Brain microvascular endothelial cell (primary cell): Measurements from ENCODE around the gene TTF1.

Source experiments
- DNase-seq: peaks from one replicate; pipeline ENCODE4 v3.0.0-alpha.2; 2020
- H3K27ac ChIP-seq: fragments of 250-450 bp; sonication (Bioruptor Pico); 2 replicates; pipeline ENCODE4 v1.5.1; 2020; ENCODE audit warnings: mild to moderate bottlenecking, moderate library complexity
- H3K27me3 ChIP-seq: fragments of 250-450 bp; sonication (Bioruptor Pico); replicated peaks from 2 replicates; pipeline ENCODE4 v1.5.1; 2020; ENCODE audit warnings: mild to moderate bottlenecking
- H3K36me3 ChIP-seq: fragments of 250-450 bp; sonication (Bioruptor Pico); replicated peaks from 2 replicates; pipeline ENCODE4 v1.5.1; 2020; ENCODE audit warnings: mild to moderate bottlenecking
- H3K4me3 ChIP-seq: 2 replicates; pipeline ENCODE4 v1.5.1; 2011; ENCODE audit warnings: low read depth, mild to moderate bottlenecking, control low read depth, low read length, moderate library complexity
- in situ Hi-C: cut with HindIII; loops from 2 replicates; pipeline ENCODE4 v1.10.0; 2017; ENCODE audit warnings: low sequenced_read_pairs, low pct_ligation_motif_present
- TF ChIP-seq, protein P1 (sequence below): IDR thresholded peaks from 2 replicates; pipeline ENCODE4 v1.5.1; 2011; ENCODE audit warnings: low read depth, mild to moderate bottlenecking, moderate library complexity, low read length, control low read depth, inconsistent platforms; ENCODE audit errors: missing control alignments

Gene TTF1

DNA sequence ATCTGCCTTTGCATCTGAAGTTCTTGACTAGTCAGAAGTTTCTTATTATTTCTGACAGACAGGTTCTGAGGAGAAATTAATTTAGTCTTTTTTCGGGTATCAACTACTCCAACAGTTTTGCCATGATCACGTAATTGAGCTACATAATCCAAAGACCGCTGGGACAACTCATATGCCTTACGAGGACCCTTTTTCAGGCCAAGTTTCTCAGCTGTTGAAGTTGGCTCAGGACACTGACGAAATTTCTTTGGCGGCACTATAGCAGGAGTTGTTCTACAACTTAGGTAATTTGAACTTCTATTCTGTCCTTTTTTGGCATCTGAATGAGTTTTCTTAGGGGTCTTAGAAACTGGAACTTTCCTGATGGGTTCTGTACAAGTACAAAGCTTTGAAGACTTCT, 79.1 kb downstream of the TTF1 start:
- Histone ChIP-seq H3K36me3 (peaks cover 54% of the 10 kb centered on the region), H3K4me3 (no peak overlapping the region), H3K27ac (no peak overlapping the region), H3K27me3 (no peaks in the 10 kb centered on the region)
- TF ChIP-seq, protein P1, sequence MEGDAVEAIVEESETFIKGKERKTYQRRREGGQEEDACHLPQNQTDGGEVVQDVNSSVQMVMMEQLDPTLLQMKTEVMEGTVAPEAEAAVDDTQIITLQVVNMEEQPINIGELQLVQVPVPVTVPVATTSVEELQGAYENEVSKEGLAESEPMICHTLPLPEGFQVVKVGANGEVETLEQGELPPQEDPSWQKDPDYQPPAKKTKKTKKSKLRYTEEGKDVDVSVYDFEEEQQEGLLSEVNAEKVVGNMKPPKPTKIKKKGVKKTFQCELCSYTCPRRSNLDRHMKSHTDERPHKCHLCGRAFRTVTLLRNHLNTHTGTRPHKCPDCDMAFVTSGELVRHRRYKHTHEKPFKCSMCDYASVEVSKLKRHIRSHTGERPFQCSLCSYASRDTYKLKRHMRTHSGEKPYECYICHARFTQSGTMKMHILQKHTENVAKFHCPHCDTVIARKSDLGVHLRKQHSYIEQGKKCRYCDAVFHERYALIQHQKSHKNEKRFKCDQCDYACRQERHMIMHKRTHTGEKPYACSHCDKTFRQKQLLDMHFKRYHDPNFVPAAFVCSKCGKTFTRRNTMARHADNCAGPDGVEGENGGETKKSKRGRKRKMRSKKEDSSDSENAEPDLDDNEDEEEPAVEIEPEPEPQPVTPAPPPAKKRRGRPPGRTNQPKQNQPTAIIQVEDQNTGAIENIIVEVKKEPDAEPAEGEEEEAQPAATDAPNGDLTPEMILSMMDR, result no peak
- no peak for DNase-seq
- in situ Hi-C loops, result no loop called here
